Osteocyte (in vitro differentiated cells): ENCODE measurements around the gene LRFN2. TPM values are rescaled to one million over a fixed set of nuclear protein-coding genes. Genes with fewer than 3 reads are reported as not detected.

Experiments used
- DNase-seq: peaks from one replicate; pipeline ENCODE4 v3.0.0; 2021; ENCODE audit warnings: mixed read lengths; ENCODE audit not compliant: unreplicated experiment; ENCODE audit errors: extremely low spot score
- H3K27ac Mint-ChIP-seq: one replicate; pipeline ENCODE4 v1.8.0; 2021; ENCODE audit warnings: mild to moderate bottlenecking, mixed read lengths; ENCODE audit not compliant: unreplicated experiment
- H3K27me3 Mint-ChIP-seq: one replicate; pipeline ENCODE4 v1.8.0; 2021; ENCODE audit warnings: mixed read lengths; ENCODE audit not compliant: unreplicated experiment
- H3K36me3 Mint-ChIP-seq: one replicate; pipeline ENCODE4 v1.8.0; 2021; ENCODE audit warnings: mixed read lengths; ENCODE audit not compliant: unreplicated experiment
- H3K4me1 Mint-ChIP-seq: one replicate; pipeline ENCODE4 v1.8.0; 2021; ENCODE audit warnings: mixed read lengths; ENCODE audit not compliant: unreplicated experiment
- H3K4me3 Mint-ChIP-seq: one replicate; pipeline ENCODE4 v1.8.0; 2021; ENCODE audit warnings: mild to moderate bottlenecking, moderate library complexity, mixed read lengths; ENCODE audit not compliant: unreplicated experiment
- H3K9me3 Mint-ChIP-seq: one replicate; pipeline ENCODE4 v1.8.0; 2021; ENCODE audit warnings: mixed read lengths; ENCODE audit not compliant: unreplicated experiment
- CTCF ChIP-seq: fragments of 200-600 bp; sonication (generic); IDR thresholded peaks from 2 replicates; pipeline ENCODE4 v1.5.0; 2021; ENCODE audit warnings: antibody characterized with exemption, mild to moderate bottlenecking, moderate library complexity
- total RNA-seq: library from RNA; stranded (reverse); gene quantifications from 2 replicates; pipeline ENCODE4 v1.2.1, GENCODE V29; 2021

Gene LRFN2
- total RNA-seq, 1 donor from 2014 or later = not detected

- Mint-ChIP-seq H3K27ac (no peak overlapping the region), H3K36me3 (no peaks in the 10 kb centered on the region), H3K4me3 (no peak overlapping the region), H3K4me1 (no peaks in the 10 kb centered on the region), H3K9me3 (no peaks in the 10 kb centered on the region), H3K27me3 (peaks cover 8% of the 10 kb centered on the region)
- no peak for TF ChIP-seq CTCF
- DNase-seq = no peak
These were observed 69.5 kb downstream of the LRFN2 start for GRCh38 chr6:40517654-40518053.

- Mint-ChIP-seq H3K27ac (no peak overlapping the region), H3K4me3 (no peak overlapping the region), H3K9me3 (no peaks in the 10 kb centered on the region), H3K36me3 (no peaks in the 10 kb centered on the region), H3K27me3 (peaks cover 8% of the 10 kb centered on the region), H3K4me1 (no peaks in the 10 kb centered on the region)
- no peak for DNase-seq
- no peak for TF ChIP-seq CTCF
These were observed 70.7 kb downstream of the LRFN2 start for GRCh38 chr6:40516429-40516828.

GRCh38 chr6:40512340-40512739 is 74.8 kb downstream of the LRFN2 start:
- TF ChIP-seq CTCF = no peak
- H3K27ac Mint-ChIP-seq = no peak overlapping the region
- H3K4me3 Mint-ChIP-seq = no peak overlapping the region
- peaks cover 8% of the 10 kb centered on the region for H3K27me3 Mint-ChIP-seq
- no peaks in the 10 kb centered on the region for H3K4me1 Mint-ChIP-seq
- H3K36me3 Mint-ChIP-seq = no peaks in the 10 kb centered on the region
- no peaks in the 10 kb centered on the region for H3K9me3 Mint-ChIP-seq
- no peak for DNase-seq

GRCh38 chr6:40511884-40512283 is 75.3 kb downstream of the LRFN2 start:
- no peaks in the 10 kb centered on the region for H3K36me3 Mint-ChIP-seq
- no peak for DNase-seq
- H3K9me3 Mint-ChIP-seq = no peaks in the 10 kb centered on the region
- no peaks in the 10 kb centered on the region for H3K4me1 Mint-ChIP-seq
- H3K4me3 Mint-ChIP-seq = no peak overlapping the region
- H3K27me3 Mint-ChIP-seq = peaks cover 8% of the 10 kb centered on the region
- H3K27ac Mint-ChIP-seq = no peak overlapping the region
- TF ChIP-seq CTCF = no peak

- no peak for DNase-seq
- no peaks in the 10 kb centered on the region for H3K9me3 Mint-ChIP-seq
- no peak overlapping the region for H3K4me3 Mint-ChIP-seq
- no peak overlapping the region for H3K27ac Mint-ChIP-seq
- TF ChIP-seq CTCF = no peak
- H3K27me3 Mint-ChIP-seq = peaks cover 4% of the 10 kb centered on the region
- no peaks in the 10 kb centered on the region for H3K36me3 Mint-ChIP-seq
- H3K4me1 Mint-ChIP-seq = no peaks in the 10 kb centered on the region
These were observed 76.7 kb downstream of the LRFN2 start for GRCh38 chr6:40510442-40510841.
